HCT116 (cell line): ENCODE measurements around the gene EEFSEC. TPM values are rescaled to one million over a fixed set of nuclear protein-coding genes. Genes with fewer than 3 reads are reported as not detected.

Source experiments
- ATAC-seq: fragments of 200-7000 bp; cut with Tn5 transposase; 2 replicates; pipeline ENCODE4 v1.9.1; 2020; ENCODE audit warnings: mild to moderate bottlenecking, moderate library complexity
- BruUV-seq: library from RNA; stranded (reverse); fragments of 400-500 nt; replicated peaks from 2 replicates; lab custom pipeline; 2021; lab: Mats Ljungman, UMichigan
- CTCF ChIA-PET: fragments of 300-600 bp; sonication (Branson Sonifier 250); formaldehyde crosslinking; loops from one replicate; lab custom pipeline; 2021; ENCODE audit warnings: antibody characterized with exemption; lab: Charles Lee
- POLR2A ChIA-PET: fragments of 300-600, 350-600 bp; sonication (Branson Sonifier 250); formaldehyde crosslinking; loops from one replicate; lab custom pipeline; 2021; ENCODE audit warnings: antibody characterized with exemption; lab: Charles Lee
- RAD21 ChIA-PET, 2 experiments: fragments of 300-600 bp; sonication (Branson Sonifier 250); formaldehyde crosslinking; loops; one replicate each; lab custom pipeline; 2023; ENCODE audit warnings: low total read pairs in 2 of 2; ENCODE audit not compliant: uncharacterized antibody in 2 of 2, unreplicated experiment in 2 of 2, low non-redundant PET in 1 of 2; lab: Charles Lee
- DNase-seq: peaks from one replicate; pipeline ENCODE4 v3.0.0-alpha.2; 2010; ENCODE audit warnings: low read depth, low spot score
- H2AFZ ChIP-seq: fragments of 200-600 bp; shearing (Covaris generic), sonication (generic); 2 replicates; pipeline ENCODE4 v1.6.1; 2017; ENCODE audit warnings: low read depth, mixed run types, mixed read lengths, antibody characterized with exemption, low read length; ENCODE audit not compliant: poor library complexity, severe bottlenecking
- H3K27ac ChIP-seq: 2 replicates; pipeline ENCODE4 v1.5.1; 2012; ENCODE audit warnings: low read depth, low read length
- H3K27me3 ChIP-seq: fragments of 200-600 bp; sonication (generic); 2 replicates; pipeline ENCODE4 v1.6.1; 2016; ENCODE audit warnings: mixed run types, low read length, mixed read lengths; ENCODE audit not compliant: insufficient read depth
- H3K36me3 ChIP-seq, 2 experiments: fragments of 200-500 bp in 1 of 2; fragments of 200-600 bp in 1 of 2; sonication (Bioruptor generic) in 1 of 2; sonication (generic) in 1 of 2; 2 replicates each; pipeline versions ENCODE4 v1.5.1 to v1.6.1; 2014 to 2016; ENCODE audit warnings: low read length in 2 of 2, inconsistent platforms in 1 of 2, mixed read lengths in 1 of 2, mixed run types in 1 of 2; ENCODE audit not compliant: insufficient read depth in 2 of 2, control insufficient read depth in 1 of 2
- H3K4me1 ChIP-seq, 2 experiments: fragments of 200-600 bp in 1 of 2; sonication (generic) in 1 of 2; 2 replicates each; pipeline versions ENCODE4 v1.5.1 to v1.6.1; 2012 to 2017; ENCODE audit warnings: low read length in 2 of 2, inconsistent platforms in 1 of 2, mild to moderate bottlenecking in 1 of 2, mixed read lengths in 1 of 2, mixed run types in 1 of 2, moderate library complexity in 1 of 2; ENCODE audit not compliant: insufficient read depth in 2 of 2, control insufficient read depth in 1 of 2
- H3K4me2 ChIP-seq: fragments of 200-600 bp; sonication (generic); 2 replicates; pipeline ENCODE4 v1.6.1; 2017; ENCODE audit warnings: mixed run types, low read length, mixed read lengths
- H3K4me3 ChIP-seq, 2 experiments: fragments of 200-600 bp in 1 of 2; sonication (generic) in 1 of 2; replicated peaks in 1 of 2; 2 replicates each; pipeline ENCODE4 v1.5.1; 2011 to 2016; ENCODE audit warnings: low read length in 2 of 2, control low read depth in 1 of 2, low read depth in 1 of 2, mild to moderate bottlenecking in 1 of 2, mixed read lengths in 1 of 2, mixed run types in 1 of 2
- H3K79me2 ChIP-seq: fragments of 200-600 bp; sonication (generic); 2 replicates; pipeline ENCODE4 v1.6.1; 2017; ENCODE audit warnings: mild to moderate bottlenecking, mixed run types, low read length, moderate library complexity, mixed read lengths; ENCODE audit not compliant: insufficient read depth
- H3K9ac ChIP-seq: fragments of 200-600 bp; sonication (generic); 2 replicates; pipeline ENCODE4 v1.6.1; 2016; ENCODE audit warnings: low read length, mixed read lengths
- H3K9me2 ChIP-seq: fragments of 200-600 bp; sonication (generic), shearing (Covaris generic); 2 replicates; pipeline ENCODE4 v1.6.1; 2017; ENCODE audit warnings: mixed run types, mild to moderate bottlenecking, moderate library complexity; ENCODE audit not compliant: insufficient read depth
- H3K9me3 ChIP-seq, 2 experiments: fragments of 200-500 bp in 1 of 2; fragments of 200-600 bp in 1 of 2; sonication (Bioruptor generic) in 1 of 2; sonication (generic) in 1 of 2; 2 replicates each; pipeline ENCODE4 v1.6.1; 2014 to 2017; ENCODE audit warnings: low read length in 2 of 2, mixed read lengths in 2 of 2, inconsistent platforms in 1 of 2, low read depth in 1 of 2, mild to moderate bottlenecking in 1 of 2, mixed run types in 1 of 2, moderate library complexity in 1 of 2; ENCODE audit not compliant: control insufficient read depth in 1 of 2, insufficient read depth in 1 of 2
- H4K20me1 ChIP-seq: fragments of 200-600 bp; sonication (generic), shearing (Covaris generic); 2 replicates; pipeline ENCODE4 v1.6.1; 2017; ENCODE audit warnings: mixed run types, mild to moderate bottlenecking, moderate library complexity; ENCODE audit not compliant: insufficient read depth
- CBX3 ChIP-seq: IDR thresholded peaks from 2 replicates; pipeline ENCODE4 v1.6.1; 2012; ENCODE audit warnings: low read depth
- CEBPB ChIP-seq: IDR thresholded peaks from 2 replicates; pipeline ENCODE4 v1.6.1; 2012; ENCODE audit warnings: low read depth
- EGR1 ChIP-seq: IDR thresholded peaks from 2 replicates; pipeline ENCODE4 v1.6.1; 2012; ENCODE audit warnings: low read depth
- EZH2 ChIP-seq: fragments of 200-600 bp; sonication (generic); IDR thresholded peaks from 2 replicates; pipeline ENCODE4 v1.6.1; 2017; ENCODE audit warnings: antibody characterized with exemption, mixed run types
- EZH2phosphoT487 ChIP-seq: fragments of 200-600 bp; IDR thresholded peaks from 2 replicates; pipeline ENCODE4 v1.6.1; 2018; ENCODE audit warnings: antibody characterized with exemption, borderline replicate concordance
- FOSL1 ChIP-seq: IDR thresholded peaks from 2 replicates; pipeline ENCODE4 v1.6.1; 2012; ENCODE audit warnings: low read depth
- POLR2A ChIP-seq: IDR thresholded peaks from 2 replicates; pipeline ENCODE4 v1.7.0; 2011; ENCODE audit warnings: borderline replicate concordance; ENCODE audit not compliant: insufficient read depth, insufficient read length; ENCODE audit errors: extremely low read depth
- RAD21 ChIP-seq: IDR thresholded peaks from 2 replicates; pipeline ENCODE4 v1.6.1; 2012; ENCODE audit warnings: low read depth, mild to moderate bottlenecking
- REST ChIP-seq: IDR thresholded peaks from 2 replicates; pipeline ENCODE4 v1.6.1; 2012; ENCODE audit warnings: low read depth
- SP1 ChIP-seq: IDR thresholded peaks from 2 replicates; pipeline ENCODE4 v1.6.1; 2012; ENCODE audit warnings: low read depth
- TCF7L2 ChIP-seq: IDR thresholded peaks from 2 replicates; pipeline ENCODE4 v1.7.0; 2011; ENCODE audit warnings: borderline replicate concordance, inconsistent platforms; ENCODE audit not compliant: insufficient read depth, insufficient read length; ENCODE audit errors: extremely low read depth
- YY1 ChIP-seq: IDR thresholded peaks from 2 replicates; pipeline ENCODE4 v1.6.1; 2011; ENCODE audit warnings: low read length, low read depth, moderate library complexity, mild to moderate bottlenecking; ENCODE audit not compliant: insufficient replicate concordance; ENCODE audit errors: extremely low read depth
- ZBTB33 ChIP-seq: IDR thresholded peaks from 2 replicates; pipeline ENCODE4 v1.6.1; 2011; ENCODE audit warnings: mild to moderate bottlenecking, low read length, moderate library complexity; ENCODE audit not compliant: insufficient replicate concordance; ENCODE audit errors: extremely low read depth
- ZFX ChIP-seq: fragments of 450-650 bp; IDR thresholded peaks from 2 replicates; pipeline ENCODE4 v1.6.1; 2017
- ZNF274 ChIP-seq: fragments of 200-500 bp; sonication (Bioruptor generic); IDR thresholded peaks from 2 replicates; pipeline ENCODE4 v1.6.1; 2014; ENCODE audit warnings: mild to moderate bottlenecking, low read depth, low read length, inconsistent platforms
- intact Hi-C: fragments of 100-400 bp; cut with micrococcal nuclease; formaldehyde crosslinking; loops from 2 replicates; pipeline ENCODE4 v1.10.0; 2022
- total RNA-seq: library from RNA; stranded (reverse); gene quantifications from one replicate; pipeline ENCODE4 v1.2.1, GENCODE V29; 2021; ENCODE audit not compliant: unreplicated experiment
- TF ChIP-seq, protein P1 (sequence below): IDR thresholded peaks from 2 replicates; pipeline ENCODE4 v1.6.1; 2012

The EEFSEC gene
- total RNA-seq, 1 experiment from 2014 or later = 16.1 TPM

DNA sequence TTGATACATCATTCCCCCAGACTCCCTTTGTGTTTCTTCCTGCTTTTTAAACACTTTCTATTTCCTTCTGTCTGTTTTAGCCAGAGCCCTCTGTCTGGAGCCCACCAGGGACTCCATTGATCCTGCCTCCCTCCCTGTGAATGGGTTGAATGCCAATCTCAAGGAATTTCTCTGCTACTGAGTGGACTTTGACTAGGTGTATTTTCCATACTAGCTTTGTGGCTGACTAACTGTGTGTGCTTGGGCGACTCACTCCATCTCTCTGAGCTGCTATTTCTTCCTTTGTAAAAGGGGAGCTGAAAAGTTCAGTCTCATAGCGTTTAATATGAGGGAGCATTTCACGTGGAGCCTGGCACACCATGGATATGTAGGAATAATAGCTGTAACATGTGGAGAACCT lies 98.8 kb downstream of the EEFSEC start:
- no peaks in the 10 kb centered on the region for H3K27me3 ChIP-seq
- no peaks in the 10 kb centered on the region for H3K9me2 ChIP-seq
- H3K27ac ChIP-seq = no peak overlapping the region
- no peaks in the 10 kb centered on the region for H3K36me3 ChIP-seq
- H2AFZ ChIP-seq = no peak overlapping the region
- BruUV-seq = no TSS peak
- no peaks in the 10 kb centered on the region for H3K9me3 ChIP-seq
- no peaks in the 10 kb centered on the region for H4K20me1 ChIP-seq
- no peaks in the 10 kb centered on the region for H3K79me2 ChIP-seq
- DNase-seq (no peak), ATAC-seq (no peak)
- CTCF ChIA-PET = no interaction called here
- TF ChIP-seq POLR2A = no peak
- no peak for TF ChIP-seq ZFX
- TF ChIP-seq, protein P1, sequence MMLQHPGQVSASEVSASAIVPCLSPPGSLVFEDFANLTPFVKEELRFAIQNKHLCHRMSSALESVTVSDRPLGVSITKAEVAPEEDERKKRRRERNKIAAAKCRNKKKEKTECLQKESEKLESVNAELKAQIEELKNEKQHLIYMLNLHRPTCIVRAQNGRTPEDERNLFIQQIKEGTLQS = no peak
- TF ChIP-seq TCF7L2 = no peak
- no peak for TF ChIP-seq CEBPB
- no peak for TF ChIP-seq EGR1
- no peak for TF ChIP-seq SP1
- no peak for TF ChIP-seq REST
- no peak for TF ChIP-seq RAD21
- TF ChIP-seq FOSL1 = no peak
- no peak for TF ChIP-seq EZH2
- TF ChIP-seq ZBTB33 = no peak
- TF ChIP-seq EZH2phosphoT487 = no peak
- no peak for TF ChIP-seq ZNF274
- TF ChIP-seq YY1 = no peak
- TF ChIP-seq CBX3 = no peak
- H3K4me2 ChIP-seq = no peak overlapping the region
- intact Hi-C loops = no loop called here
- no peak overlapping the region for H3K4me3 ChIP-seq
- H3K4me1 ChIP-seq = no peaks in the 10 kb centered on the region; a peak in 1 of 4 replicates
- RAD21 ChIA-PET = no interaction called here
- no peak overlapping the region for H3K9ac ChIP-seq
- POLR2A ChIA-PET = no interaction called here
